HEK293 (cell line): ENCODE measurements around the gene CTBP2.

Experiments used
- CTCF ChIA-PET: fragments of 350-600 bp; formaldehyde crosslinking; extraction: SDS; loops from one replicate; lab custom pipeline; 2021; ENCODE audit warnings: antibody characterized with exemption; lab: Yijun Ruan, JAX
- POLR2A ChIA-PET: fragments of 300-600 bp; formaldehyde crosslinking; extraction: SDS; loops from one replicate; lab custom pipeline; 2020; ENCODE audit warnings: antibody characterized with exemption, inconsistent platforms; lab: Yijun Ruan, JAX
- H3K27ac ChIP-seq: fragments of 200-500 bp; sonication (Bioruptor generic); 2 replicates; pipeline ENCODE4 v1.5.1; 2014; ENCODE audit warnings: low read depth, low read length, control low read depth, inconsistent platforms; ENCODE audit errors: extremely low read depth
- H3K36me3 ChIP-seq, 2 experiments: fragments of 200-500 bp in 1 of 2; sonication (Bioruptor generic) in 1 of 2; 1 replicate in 1 of 2; 2 replicates in 1 of 2; pipeline ENCODE4 v1.5.1; 2014 to 2017; ENCODE audit warnings: inconsistent platforms in 2 of 2, low read length in 2 of 2; ENCODE audit not compliant: control insufficient read depth in 2 of 2, insufficient read depth in 1 of 2
- H3K4me1 ChIP-seq: fragments of 200-500 bp; sonication (Bioruptor generic); 2 replicates; pipeline ENCODE4 v1.5.1; 2014; ENCODE audit warnings: mild to moderate bottlenecking, low read length, inconsistent platforms; ENCODE audit not compliant: control insufficient read depth, insufficient read depth
- H3K4me3 ChIP-seq: 2 replicates; pipeline ENCODE4 v1.5.1; 2011; ENCODE audit warnings: low read depth, mild to moderate bottlenecking, control low read depth, low read length, moderate library complexity
- H3K9me3 ChIP-seq: fragments of 200-500 bp; sonication (Bioruptor generic); 2 replicates; pipeline ENCODE4 v1.5.1; 2014; ENCODE audit warnings: low read depth, low read length, inconsistent platforms; ENCODE audit not compliant: control insufficient read depth, insufficient read depth
- FEZF1 ChIP-seq: fragments of 450-650 bp; formaldehyde crosslinking; IDR thresholded peaks from 2 replicates; pipeline ENCODE4 v1.5.1; 2016; ENCODE audit warnings: missing biosample characterization, missing genetic modification characterization
- GLI4 ChIP-seq: fragments of 450-650 bp; formaldehyde crosslinking; IDR thresholded peaks from 2 replicates; pipeline ENCODE4 v1.5.1; 2016; ENCODE audit warnings: missing biosample characterization, missing genetic modification characterization
- GLIS2 ChIP-seq: fragments of 450-650 bp; formaldehyde crosslinking; IDR thresholded peaks from 2 replicates; pipeline ENCODE4 v1.5.1; 2016; ENCODE audit warnings: missing biosample characterization, missing genetic modification characterization
- HOXC10 ChIP-seq: sonication (generic); formaldehyde crosslinking; IDR thresholded peaks from 2 replicates; pipeline ENCODE4 v1.8.1; 2023; ENCODE audit warnings: mild to moderate bottlenecking, missing genetic modification reagents
- MYNN ChIP-seq: fragments of 450-650 bp; formaldehyde crosslinking; IDR thresholded peaks from 2 replicates; pipeline ENCODE4 v1.5.1; 2016; ENCODE audit warnings: missing biosample characterization, missing genetic modification characterization, borderline replicate concordance
- SALL2 ChIP-seq: fragments of 450-650 bp; formaldehyde crosslinking; IDR thresholded peaks from 2 replicates; pipeline ENCODE4 v1.5.0; 2017; ENCODE audit warnings: missing biosample characterization, mild to moderate bottlenecking, missing genetic modification characterization, borderline replicate concordance
- SP7 ChIP-seq: fragments of 450-650 bp; formaldehyde crosslinking; IDR thresholded peaks from 2 replicates; pipeline ENCODE4 v1.5.1; 2016; ENCODE audit warnings: missing biosample characterization, missing genetic modification characterization
- ZEB2 ChIP-seq: fragments of 450-650 bp; formaldehyde crosslinking; IDR thresholded peaks from 2 replicates; pipeline ENCODE4 v1.5.1; 2016; ENCODE audit warnings: missing biosample characterization, missing genetic modification characterization
- ZNF112 ChIP-seq: fragments of 450-650 bp; formaldehyde crosslinking; IDR thresholded peaks from 2 replicates; pipeline ENCODE4 v1.5.0; 2017; ENCODE audit warnings: missing biosample characterization, missing genetic modification characterization
- ZNF146 ChIP-seq: fragments of 450-650 bp; formaldehyde crosslinking; IDR thresholded peaks from 2 replicates; pipeline ENCODE4 v1.5.1; 2016; ENCODE audit warnings: missing biosample characterization, missing genetic modification characterization
- ZNF292 ChIP-seq: fragments of 450-650 bp; formaldehyde crosslinking; IDR thresholded peaks from 2 replicates; pipeline ENCODE4 v1.5.1; 2016; ENCODE audit warnings: low read depth, missing biosample characterization, missing genetic modification characterization, borderline replicate concordance
- ZNF391 ChIP-seq: fragments of 450-650 bp; formaldehyde crosslinking; IDR thresholded peaks from 2 replicates; pipeline ENCODE4 v1.5.1; 2016; ENCODE audit warnings: low read depth, missing biosample characterization, missing genetic modification characterization, borderline replicate concordance
- ZNF394 ChIP-seq: fragments of 450-650 bp; formaldehyde crosslinking; IDR thresholded peaks from 2 replicates; pipeline ENCODE4 v1.5.1; 2016; ENCODE audit warnings: missing biosample characterization, missing genetic modification characterization, mild to moderate bottlenecking, moderate library complexity, borderline replicate concordance
- ZNF416 ChIP-seq: fragments of 450-650 bp; formaldehyde crosslinking; IDR thresholded peaks from 2 replicates; pipeline ENCODE4 v1.5.1; 2016; ENCODE audit warnings: missing biosample characterization, missing genetic modification characterization
- ZNF514 ChIP-seq: fragments of 450-650 bp; formaldehyde crosslinking; IDR thresholded peaks from 2 replicates; pipeline ENCODE4 v1.5.1; 2016; ENCODE audit warnings: missing biosample characterization, missing genetic modification characterization
- ZNF529 ChIP-seq: fragments of 450-650 bp; formaldehyde crosslinking; IDR thresholded peaks from 2 replicates; pipeline ENCODE4 v1.5.1; 2017; ENCODE audit warnings: missing genetic modification characterization, missing biosample characterization; ENCODE audit not compliant: insufficient replicate concordance
- ZNF548 ChIP-seq: fragments of 450-650 bp; formaldehyde crosslinking; IDR thresholded peaks from 2 replicates; pipeline ENCODE4 v1.5.1; 2016; ENCODE audit warnings: missing biosample characterization, missing genetic modification characterization
- ZNF585B ChIP-seq: fragments of 450-650 bp; formaldehyde crosslinking; IDR thresholded peaks from 2 replicates; pipeline ENCODE4 v1.5.1; 2016; ENCODE audit warnings: missing biosample characterization, missing genetic modification characterization
- ZNF596 ChIP-seq: fragments of 450-650 bp; IDR thresholded peaks from 2 replicates; pipeline ENCODE4 v1.5.0; 2018; ENCODE audit warnings: missing biosample characterization, mild to moderate bottlenecking, missing genetic modification characterization, moderate library complexity
- ZNF600 ChIP-seq: fragments of 450-650 bp; formaldehyde crosslinking; IDR thresholded peaks from 2 replicates; pipeline ENCODE4 v1.5.1; 2016; ENCODE audit warnings: missing biosample characterization, missing genetic modification characterization
- ZNF621 ChIP-seq: fragments of 450-650 bp; formaldehyde crosslinking; IDR thresholded peaks from 2 replicates; pipeline ENCODE4 v1.5.1; 2017; ENCODE audit warnings: missing biosample characterization, missing genetic modification characterization
- ZNF707 ChIP-seq: fragments of 450-650 bp; formaldehyde crosslinking; IDR thresholded peaks from 2 replicates; pipeline ENCODE4 v1.5.1; 2016; ENCODE audit warnings: missing biosample characterization, missing genetic modification characterization
- ZNF747 ChIP-seq: fragments of 450-650 bp; formaldehyde crosslinking; IDR thresholded peaks from 2 replicates; pipeline ENCODE4 v1.5.1; 2016; ENCODE audit warnings: missing biosample characterization, missing genetic modification characterization
- ZNF837 ChIP-seq: fragments of 450-650 bp; formaldehyde crosslinking; IDR thresholded peaks from 2 replicates; pipeline ENCODE4 v1.5.1; 2016; ENCODE audit warnings: missing biosample characterization, missing genetic modification characterization
- TF ChIP-seq, protein P1 (sequence below): fragments of 450-650 bp; formaldehyde crosslinking; IDR thresholded peaks from 2 replicates; pipeline ENCODE4 v1.5.1; 2016; ENCODE audit warnings: missing biosample characterization, missing genetic modification characterization
- TF ChIP-seq, protein P2 (sequence below): fragments of 450-650 bp; formaldehyde crosslinking; IDR thresholded peaks from 2 replicates; pipeline ENCODE4 v1.5.1; 2016; ENCODE audit warnings: missing biosample characterization, missing genetic modification characterization
- TF ChIP-seq, protein P3 (sequence below): fragments of 450-650 bp; formaldehyde crosslinking; IDR thresholded peaks from 2 replicates; pipeline ENCODE4 v1.5.1; 2016; ENCODE audit warnings: missing biosample characterization, missing genetic modification characterization, low read depth

The CTBP2 gene

DNA sequence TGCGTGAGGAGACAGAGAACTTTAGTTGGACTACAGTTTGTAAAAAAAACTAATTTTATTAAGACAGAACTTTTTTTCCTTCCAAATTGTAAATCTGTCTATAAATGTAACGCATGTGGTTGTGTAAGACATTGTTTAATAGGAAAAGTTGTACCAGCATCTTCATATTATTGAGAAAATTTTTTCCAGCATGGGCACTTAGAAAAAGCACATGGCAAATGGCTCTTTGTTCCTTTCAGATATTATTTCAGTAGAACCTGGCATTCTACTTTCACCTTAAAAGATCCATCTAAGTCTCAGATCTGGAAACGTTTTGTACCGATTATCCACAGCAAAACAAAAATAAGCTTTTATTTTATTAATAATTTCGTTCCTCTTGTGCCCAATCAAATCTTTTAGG, 175.2 kb downstream of the CTBP2 start:
- H3K4me1 ChIP-seq = no peaks in the 10 kb centered on the region
- H3K27ac ChIP-seq = no peak overlapping the region
- CTCF ChIA-PET = interaction anchor here (0.8 kb wide), 1 partner anchor 392 kb away, joined by 6 read pairs; no protein-coding TSS in a partner anchor
- H3K36me3 ChIP-seq = peaks cover 39 to 76% of the 10 kb centered on the region in 2 experiments
- TF ChIP-seq ZNF292 (tag by site-specific recombination) (no peak), HOXC10 (no peak), ZNF514 (no peak), ZNF391 (no peak), GLIS2 (tag by site-specific recombination) (no peak), SP7 (no peak), ZNF747 (tag by site-specific recombination) (no peak)
- H3K4me3 ChIP-seq = no peak overlapping the region
- POLR2A ChIA-PET = no interaction called here
- H3K9me3 ChIP-seq = no peaks in the 10 kb centered on the region

DNA sequence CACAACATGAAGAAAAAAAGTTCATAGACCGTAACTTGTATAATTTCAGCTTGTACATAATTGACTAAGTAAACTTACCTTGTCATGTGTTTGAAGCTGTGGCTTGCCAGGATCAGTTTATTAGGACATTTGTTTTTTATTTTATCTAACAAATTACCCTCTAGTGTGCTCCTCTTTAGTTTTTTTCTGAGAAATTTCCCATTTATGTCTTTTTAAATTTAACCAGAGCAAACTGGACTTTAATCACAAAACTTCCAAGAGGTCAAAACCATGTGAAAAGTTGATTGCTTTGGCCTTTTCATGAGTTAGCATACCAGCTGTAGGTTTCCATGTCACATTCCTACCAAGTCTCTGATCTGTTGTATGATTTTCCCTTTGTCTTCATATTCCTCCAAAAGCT, 176.0 kb downstream of the CTBP2 start:
- no peaks in the 10 kb centered on the region for H3K4me1 ChIP-seq
- H3K4me3 ChIP-seq = no peak overlapping the region
- H3K36me3 ChIP-seq = peaks cover 42 to 72% of the 10 kb centered on the region in 2 experiments
- ChIA-PET CTCF (interaction anchor here (0.8 to 1.0 kb wide), 2 partner anchors 8 to 64 kb away, joined by 3 read pairs; no protein-coding TSS in a partner anchor), POLR2A (no interaction called here)
- H3K9me3 ChIP-seq = no peaks in the 10 kb centered on the region
- TF ChIP-seq ZEB2 (tag by site-specific recombination) (no peak), ZNF621 (tag by site-specific recombination) (no peak), ZNF146 (tag by site-specific recombination) (no peak), ZNF529 (no peak), ZNF416 (tag by site-specific recombination) (no peak), ZNF596 (tag by site-specific recombination) (no peak)
- TF ChIP-seq, protein P1, sequence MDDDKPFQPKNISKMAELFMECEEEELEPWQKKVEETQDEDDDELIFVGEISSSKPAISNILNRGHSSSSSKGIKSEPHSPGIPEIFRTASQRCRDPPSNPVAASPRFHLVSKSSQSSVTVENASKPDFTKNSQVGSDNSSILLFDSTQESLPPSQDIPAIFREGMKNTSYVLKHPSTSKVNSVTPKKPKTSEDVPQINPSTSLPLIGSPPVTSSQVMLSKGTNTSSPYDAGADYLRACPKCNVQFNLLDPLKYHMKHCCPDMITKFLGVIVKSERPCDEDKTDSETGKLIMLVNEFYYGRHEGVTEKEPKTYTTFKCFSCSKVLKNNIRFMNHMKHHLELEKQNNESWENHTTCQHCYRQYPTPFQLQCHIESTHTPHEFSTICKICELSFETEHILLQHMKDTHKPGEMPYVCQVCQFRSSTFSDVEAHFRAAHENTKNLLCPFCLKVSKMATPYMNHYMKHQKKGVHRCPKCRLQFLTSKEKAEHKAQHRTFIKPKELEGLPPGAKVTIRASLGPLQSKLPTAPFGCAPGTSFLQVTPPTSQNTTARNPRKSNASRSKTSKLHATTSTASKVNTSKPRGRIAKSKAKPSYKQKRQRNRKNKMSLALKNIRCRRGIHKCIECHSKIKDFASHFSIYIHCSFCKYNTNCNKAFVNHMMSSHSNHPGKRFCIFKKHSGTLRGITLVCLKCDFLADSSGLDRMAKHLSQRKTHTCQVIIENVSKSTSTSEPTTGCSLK (tag by site-specific recombination) = no peak
- H3K27ac ChIP-seq = no peak overlapping the region

DNA sequence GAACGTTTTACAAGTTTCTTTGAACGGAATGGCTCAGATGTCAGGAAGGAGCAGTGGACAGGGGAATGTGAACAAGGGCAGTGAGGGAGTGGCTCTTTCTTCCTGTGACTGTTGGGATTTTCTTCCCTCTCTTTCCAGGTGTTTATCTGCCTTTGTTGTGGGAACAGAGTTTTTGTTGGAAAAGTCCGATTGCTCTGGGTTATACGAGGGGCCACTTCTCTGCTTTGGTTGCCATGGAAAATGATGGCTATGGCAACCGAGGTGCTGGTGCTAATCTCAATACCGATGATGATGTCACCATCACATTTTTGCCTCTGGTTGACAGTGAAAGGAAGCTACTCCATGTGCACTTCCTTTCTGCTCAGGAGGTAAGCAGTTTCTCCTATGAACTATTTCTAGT, 177.0 kb downstream of the CTBP2 start:
- Histone ChIP-seq H3K9me3 (no peaks in the 10 kb centered on the region), H3K36me3 (peaks cover 45 to 69% of the 10 kb centered on the region in 2 experiments), H3K4me3 (no peak overlapping the region), H3K27ac (no peak overlapping the region), H3K4me1 (peaks cover 1% of the 10 kb centered on the region; the same call in 1 of the 2 replicates)
- POLR2A ChIA-PET = interaction anchor here (0.6 kb wide), 1 partner anchor 131 kb away, joined by 4 read pairs; no protein-coding TSS in a partner anchor
- CTCF ChIA-PET = interaction anchor here (1.0 to 4.1 kb wide), 2 partner anchors 9 to 65 kb away, joined by 3 to 18 read pairs; no protein-coding TSS in a partner anchor
- TF ChIP-seq FEZF1 (tag by site-specific recombination) (peak; percentile 70), ZNF707 (tag by site-specific recombination) (no peak), ZNF394 (peak; percentile 88), ZNF585B (tag by site-specific recombination) (peak; percentile 65), ZNF600 (tag by site-specific recombination) (0 out of 2 replicates have a peak, but pooled peaks have one; percentile 14), ZNF548 (tag by site-specific recombination) (no peak), ZNF112 (tag by site-specific recombination) (no peak), ZEB2 (tag by site-specific recombination) (0 out of 2 replicates have a peak, but pooled peaks have one; percentile 16), ZNF514 (no peak), ZNF837 (tag by site-specific recombination) (no peak), GLI4 (tag by site-specific recombination) (no peak), SALL2 (tag by site-specific recombination) (no peak), MYNN (tag by site-specific recombination) (peak; percentile 91)
- TF ChIP-seq, protein P2, sequence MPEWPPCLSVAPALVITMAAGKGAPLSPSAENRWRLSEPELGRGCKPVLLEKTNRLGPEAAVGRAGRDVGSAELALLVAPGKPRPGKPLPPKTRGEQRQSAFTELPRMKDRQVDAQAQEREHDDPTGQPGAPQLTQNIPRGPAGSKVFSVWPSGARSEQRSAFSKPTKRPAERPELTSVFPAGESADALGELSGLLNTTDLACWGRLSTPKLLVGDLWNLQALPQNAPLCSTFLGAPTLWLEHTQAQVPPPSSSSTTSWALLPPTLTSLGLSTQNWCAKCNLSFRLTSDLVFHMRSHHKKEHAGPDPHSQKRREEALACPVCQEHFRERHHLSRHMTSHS (tag by site-specific recombination) = no peak
- TF ChIP-seq, protein P3, sequence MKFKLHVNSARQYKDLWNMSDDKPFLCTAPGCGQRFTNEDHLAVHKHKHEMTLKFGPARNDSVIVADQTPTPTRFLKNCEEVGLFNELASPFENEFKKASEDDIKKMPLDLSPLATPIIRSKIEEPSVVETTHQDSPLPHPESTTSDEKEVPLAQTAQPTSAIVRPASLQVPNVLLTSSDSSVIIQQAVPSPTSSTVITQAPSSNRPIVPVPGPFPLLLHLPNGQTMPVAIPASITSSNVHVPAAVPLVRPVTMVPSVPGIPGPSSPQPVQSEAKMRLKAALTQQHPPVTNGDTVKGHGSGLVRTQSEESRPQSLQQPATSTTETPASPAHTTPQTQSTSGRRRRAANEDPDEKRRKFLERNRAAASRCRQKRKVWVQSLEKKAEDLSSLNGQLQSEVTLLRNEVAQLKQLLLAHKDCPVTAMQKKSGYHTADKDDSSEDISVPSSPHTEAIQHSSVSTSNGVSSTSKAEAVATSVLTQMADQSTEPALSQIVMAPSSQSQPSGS (tag by site-specific recombination) = peak; percentile 92
